Endothelial cell (in vitro differentiated cells): ENCODE results near the gene NECAP2. TPM values are rescaled to one million over a fixed set of nuclear protein-coding genes. Genes with fewer than 3 reads are reported as not detected.

ENCODE experiments used
- DNase-seq: peaks from one replicate; pipeline ENCODE4 v3.0.0; 2021; ENCODE audit warnings: low spot score
- H3K27ac Mint-ChIP-seq: one replicate; pipeline ENCODE4 v1.8.0; 2021; ENCODE audit warnings: mixed read lengths, inconsistent platforms; ENCODE audit not compliant: unreplicated experiment
- H3K27me3 Mint-ChIP-seq: one replicate; pipeline ENCODE4 v1.8.0; 2021; ENCODE audit warnings: mild to moderate bottlenecking, moderate library complexity, mixed read lengths, inconsistent platforms; ENCODE audit not compliant: unreplicated experiment
- H3K36me3 Mint-ChIP-seq: one replicate; pipeline ENCODE4 v1.8.0; 2021; ENCODE audit warnings: mild to moderate bottlenecking, low read depth, mixed read lengths, inconsistent platforms; ENCODE audit not compliant: unreplicated experiment
- H3K4me1 Mint-ChIP-seq: one replicate; pipeline ENCODE4 v1.8.0; 2021; ENCODE audit warnings: mild to moderate bottlenecking, mixed read lengths, inconsistent platforms; ENCODE audit not compliant: unreplicated experiment
- H3K4me3 Mint-ChIP-seq: one replicate; pipeline ENCODE4 v1.8.0; 2021; ENCODE audit warnings: mild to moderate bottlenecking, mixed read lengths, inconsistent platforms; ENCODE audit not compliant: unreplicated experiment
- H3K9me3 Mint-ChIP-seq: one replicate; pipeline ENCODE4 v1.8.0; 2021; ENCODE audit warnings: mixed read lengths, inconsistent platforms; ENCODE audit not compliant: unreplicated experiment
- total RNA-seq: library from RNA; stranded (reverse); fragmentation: NEBNext Ultra II Directional; extraction: Animal tissue kit (Norgen Biotek cat#: 25700); gene quantifications from one replicate; pipeline ENCODE4 v1.2.1, GENCODE V29; 2021; ENCODE audit not compliant: unreplicated experiment
- TF ChIP-seq, protein P1 (sequence below): fragments of 200-600 bp; sonication (generic); IDR thresholded peaks from one replicate; pipeline ENCODE4 v1.5.0; 2021; ENCODE audit warnings: antibody characterized with exemption; ENCODE audit not compliant: unreplicated experiment

The NECAP2 gene
- total RNA-seq, 1 donor from 2014 or later: 192 TPM

- no peak for DNase-seq
- H3K4me3 Mint-ChIP-seq: peak overlapping the region; percentile 60
- H3K9me3 Mint-ChIP-seq: no peaks in the 10 kb centered on the region
- no peak overlapping the region for H3K27ac Mint-ChIP-seq
- peaks cover 57% of the 10 kb centered on the region for H3K36me3 Mint-ChIP-seq
- H3K27me3 Mint-ChIP-seq: no peaks in the 10 kb centered on the region
- H3K4me1 Mint-ChIP-seq: peaks cover 24% of the 10 kb centered on the region
- TF ChIP-seq, protein P1, sequence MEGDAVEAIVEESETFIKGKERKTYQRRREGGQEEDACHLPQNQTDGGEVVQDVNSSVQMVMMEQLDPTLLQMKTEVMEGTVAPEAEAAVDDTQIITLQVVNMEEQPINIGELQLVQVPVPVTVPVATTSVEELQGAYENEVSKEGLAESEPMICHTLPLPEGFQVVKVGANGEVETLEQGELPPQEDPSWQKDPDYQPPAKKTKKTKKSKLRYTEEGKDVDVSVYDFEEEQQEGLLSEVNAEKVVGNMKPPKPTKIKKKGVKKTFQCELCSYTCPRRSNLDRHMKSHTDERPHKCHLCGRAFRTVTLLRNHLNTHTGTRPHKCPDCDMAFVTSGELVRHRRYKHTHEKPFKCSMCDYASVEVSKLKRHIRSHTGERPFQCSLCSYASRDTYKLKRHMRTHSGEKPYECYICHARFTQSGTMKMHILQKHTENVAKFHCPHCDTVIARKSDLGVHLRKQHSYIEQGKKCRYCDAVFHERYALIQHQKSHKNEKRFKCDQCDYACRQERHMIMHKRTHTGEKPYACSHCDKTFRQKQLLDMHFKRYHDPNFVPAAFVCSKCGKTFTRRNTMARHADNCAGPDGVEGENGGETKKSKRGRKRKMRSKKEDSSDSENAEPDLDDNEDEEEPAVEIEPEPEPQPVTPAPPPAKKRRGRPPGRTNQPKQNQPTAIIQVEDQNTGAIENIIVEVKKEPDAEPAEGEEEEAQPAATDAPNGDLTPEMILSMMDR: no peak
Measured at GRCh38 chr1:16447641-16448040, 7.1 kb downstream of the NECAP2 start.

DNA sequence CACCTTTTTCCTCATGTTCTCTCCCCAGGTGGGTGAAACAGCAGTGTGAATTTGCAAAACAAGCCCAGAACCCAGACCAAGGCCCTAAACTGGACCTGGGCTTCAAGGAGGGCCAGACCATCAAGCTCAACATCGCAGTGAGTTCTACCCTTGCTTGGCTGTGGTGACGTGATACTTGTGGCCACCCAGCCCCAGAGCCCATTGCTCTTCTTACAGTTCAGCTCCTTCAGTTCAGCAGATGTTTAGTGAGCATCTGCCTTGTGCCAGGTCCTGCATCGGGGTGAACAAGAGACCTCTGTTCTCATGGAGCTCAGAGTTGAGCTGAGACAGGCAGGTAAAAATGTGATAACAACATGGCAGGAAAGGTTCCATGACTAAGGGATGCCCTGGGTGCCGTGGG lies 8.5 kb downstream of the NECAP2 start:
- H3K4me1 Mint-ChIP-seq: peaks cover 10% of the 10 kb centered on the region
- no peaks in the 10 kb centered on the region for H3K27me3 Mint-ChIP-seq
- DNase-seq: no peak
- TF ChIP-seq, protein P1: no peak
- H3K27ac Mint-ChIP-seq: no peak overlapping the region
- peaks cover 49% of the 10 kb centered on the region for H3K36me3 Mint-ChIP-seq
- no peaks in the 10 kb centered on the region for H3K9me3 Mint-ChIP-seq
- peak overlapping the region; percentile 5 for H3K4me3 Mint-ChIP-seq

GRCh38 chr1:16449666-16450065 lies 9.1 kb downstream of the NECAP2 start:
- H3K27me3 Mint-ChIP-seq: no peaks in the 10 kb centered on the region
- H3K4me1 Mint-ChIP-seq: peaks cover 4% of the 10 kb centered on the region
- TF ChIP-seq, protein P1: no peak
- peaks cover 45% of the 10 kb centered on the region for H3K36me3 Mint-ChIP-seq
- no peak overlapping the region for H3K4me3 Mint-ChIP-seq
- H3K9me3 Mint-ChIP-seq: no peaks in the 10 kb centered on the region
- DNase-seq: no peak
- H3K27ac Mint-ChIP-seq: no peak overlapping the region

DNA sequence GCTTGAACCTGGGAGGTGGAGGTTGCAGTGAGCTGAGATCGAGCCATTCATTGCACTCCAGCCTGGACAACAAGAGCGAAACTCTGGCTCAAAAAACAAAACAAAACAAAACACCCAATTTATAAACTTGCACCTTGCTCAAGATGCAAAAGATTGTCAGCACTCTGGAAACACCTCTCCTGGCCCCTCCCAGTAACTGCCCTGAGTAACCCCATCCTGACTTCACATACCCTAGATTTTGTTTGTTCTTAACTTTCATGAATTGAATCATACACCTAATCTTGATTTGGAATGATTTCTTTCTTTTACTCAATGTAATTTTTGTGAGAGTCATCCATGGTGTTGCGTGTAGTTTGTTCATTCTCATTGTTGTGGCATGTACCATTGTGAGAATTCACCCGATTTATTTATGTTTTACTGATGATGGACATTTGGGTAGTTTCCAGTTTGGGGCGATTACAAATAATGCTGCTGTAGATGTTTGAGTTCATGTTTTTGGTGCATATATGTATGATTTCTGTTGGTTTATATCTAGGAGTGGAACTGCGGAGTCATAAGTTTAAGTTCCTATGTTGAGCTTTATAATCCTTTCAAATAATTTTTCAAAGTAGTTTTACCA lies 10.4 kb downstream of the NECAP2 start:
- peaks cover 4% of the 10 kb centered on the region for H3K4me1 Mint-ChIP-seq

More for the DNA sequence above, 10.4 kb downstream of the NECAP2 start:
- DNase-seq: no peak
- H3K36me3 Mint-ChIP-seq: peaks cover 55% of the 10 kb centered on the region
- TF ChIP-seq, protein P1: no peak
- no peaks in the 10 kb centered on the region for H3K9me3 Mint-ChIP-seq
- no peaks in the 10 kb centered on the region for H3K27me3 Mint-ChIP-seq
- H3K4me3 Mint-ChIP-seq: peak overlapping the region; percentile 35
- no peak overlapping the region for H3K27ac Mint-ChIP-seq
